ENCODE measurements around the gene TMEM245. TPM values are rescaled to one million over a fixed set of nuclear protein-coding genes. Genes with fewer than 3 reads are reported as not detected.

Gene TMEM245
- total and polyA plus RNA-seq, 11 donors, result 16.7 to 174 (median 99.6) TPM

GRCh38 chr9:109124121-109124520 is 4.4 kb upstream of the TMEM245 start:
- Histone ChIP-seq H3K4me1 (peaks cover 0 to 7% (median 3%) of the 10 kb centered on the region in 12 donors), H3K27ac (no peak overlapping the region), H3K4me3 (no peak overlapping the region), H3K9me3 (no peaks in the 10 kb centered on the region), H3K36me3 (no peaks in the 10 kb centered on the region), H3K27me3 (no peaks in the 10 kb centered on the region)
- intact Hi-C loops (cut with DNase I), result loop anchor here in 1 of 10 donors (5.0 kb wide), 1 partner anchor 192 kb away; the partner anchor contains the start of genes ABITRAM and ELP1
- no peak for ATAC-seq
- no peak for DNase-seq
- WGBS, 4 donors, result 47 to 61% (median 53%) methylated on average over 2 of the region's 2 CpGs
- TF ChIP-seq, protein P1, sequence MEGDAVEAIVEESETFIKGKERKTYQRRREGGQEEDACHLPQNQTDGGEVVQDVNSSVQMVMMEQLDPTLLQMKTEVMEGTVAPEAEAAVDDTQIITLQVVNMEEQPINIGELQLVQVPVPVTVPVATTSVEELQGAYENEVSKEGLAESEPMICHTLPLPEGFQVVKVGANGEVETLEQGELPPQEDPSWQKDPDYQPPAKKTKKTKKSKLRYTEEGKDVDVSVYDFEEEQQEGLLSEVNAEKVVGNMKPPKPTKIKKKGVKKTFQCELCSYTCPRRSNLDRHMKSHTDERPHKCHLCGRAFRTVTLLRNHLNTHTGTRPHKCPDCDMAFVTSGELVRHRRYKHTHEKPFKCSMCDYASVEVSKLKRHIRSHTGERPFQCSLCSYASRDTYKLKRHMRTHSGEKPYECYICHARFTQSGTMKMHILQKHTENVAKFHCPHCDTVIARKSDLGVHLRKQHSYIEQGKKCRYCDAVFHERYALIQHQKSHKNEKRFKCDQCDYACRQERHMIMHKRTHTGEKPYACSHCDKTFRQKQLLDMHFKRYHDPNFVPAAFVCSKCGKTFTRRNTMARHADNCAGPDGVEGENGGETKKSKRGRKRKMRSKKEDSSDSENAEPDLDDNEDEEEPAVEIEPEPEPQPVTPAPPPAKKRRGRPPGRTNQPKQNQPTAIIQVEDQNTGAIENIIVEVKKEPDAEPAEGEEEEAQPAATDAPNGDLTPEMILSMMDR (IDR thresholded peaks at IDR 0.05), result no peak
- no peak for TF ChIP-seq POLR2A (IDR thresholded peaks at IDR 0.05)

- H3K4me3 ChIP-seq, result no peak overlapping the region
- H3K4me1 ChIP-seq, result peaks cover 0 to 15% (median 7%) of the 10 kb centered on the region in 12 donors
- TF ChIP-seq, protein P1 (IDR thresholded peaks at IDR 0.05), result no peak
- TF ChIP-seq POLR2A (IDR thresholded peaks at IDR 0.05), result no peak
- intact Hi-C loops (cut with DNase I), result loop anchor here in 1 of 10 donors (5.0 kb wide), 1 partner anchor 191 kb away; the partner anchor contains the start of genes ABITRAM and ELP1
- H3K36me3 ChIP-seq, result no peaks in the 10 kb centered on the region
- DNase-seq (no peak), ATAC-seq (no peak)
- H3K27ac ChIP-seq, result no peak overlapping the region
- WGBS, 4 donors, result 82 to 88% (median 84%) methylated on average over 11 to 12 of the region's 12 CpGs
- H3K9me3 ChIP-seq, result no peaks in the 10 kb centered on the region
- no peaks in the 10 kb centered on the region for H3K27me3 ChIP-seq
These were observed 3.2 kb upstream of the TMEM245 start for GRCh38 chr9:109122726-109123621.

- DNase-seq, result no peak
- Histone ChIP-seq H3K27ac (no peak overlapping the region), H3K27me3 (no peaks in the 10 kb centered on the region), H3K36me3 (no peaks in the 10 kb centered on the region), H3K4me1 (peaks cover 3 to 31% (median 21%) of the 10 kb centered on the region in 12 donors), H3K4me3 (no peak overlapping the region), H3K9me3 (no peaks in the 10 kb centered on the region)
- WGBS, 4 donors, result 74 to 78% (median 77%) methylated on average over 11 of the region's 11 CpGs
- intact Hi-C loops (cut with DNase I), result loop anchor here in 1 of 10 donors (5.0 kb wide), 1 partner anchor 189 kb away; the partner anchor contains the start of genes ABITRAM and ELP1
- TF ChIP-seq, protein P1 (IDR thresholded peaks at IDR 0.05), result no peak
- no peak for TF ChIP-seq POLR2A (IDR thresholded peaks at IDR 0.05)
- no peak for ATAC-seq
These were observed 1.6 kb upstream of the TMEM245 start for GRCh38 chr9:109121232-109121796.
